HG03460 (cell line): Measurements from ENCODE around the gene RBMS2.
A peak's percentile ranks its signal among the peaks of the same experiment; 100 is the strongest.

ENCODE experiments used
- ATAC-seq: cut with Tn5 transposase; IDR thresholded peaks from one replicate; pipeline ENCODE4 v1.9.1; 2021; ENCODE audit not compliant: unreplicated experiment

RBMS2 gene

GRCh38 chr12:56581418-56582145 lies 60.0 kb downstream of the RBMS2 start:
- no peak for ATAC-seq

GRCh38 chr12:56585098-56585497 lies 63.5 kb downstream of the RBMS2 start:
- no peak for ATAC-seq

GRCh38 chr12:56589783-56590182 lies 68.2 kb downstream of the RBMS2 start:
- no peak for ATAC-seq

- no peak for ATAC-seq
Measured at GRCh38 chr12:56590237-56590830, 68.7 kb downstream of the RBMS2 start.

GRCh38 chr12:56591126-56591525 lies 69.5 kb downstream of the RBMS2 start:
- ATAC-seq, result no peak

GRCh38 chr12:56591961-56592360 lies 70.3 kb downstream of the RBMS2 start:
- no peak for ATAC-seq

GRCh38 chr12:56593909-56594621 lies 72.4 kb downstream of the RBMS2 start:
- ATAC-seq, result no peak

- ATAC-seq, result no peak
Measured at GRCh38 chr12:56596815-56597214, 75.2 kb downstream of the RBMS2 start.

GRCh38 chr12:56599041-56599440 lies 77.4 kb downstream of the RBMS2 start:
- ATAC-seq, result no peak

- ATAC-seq, result no peak
Measured at GRCh38 chr12:56599797-56600196, 78.2 kb downstream of the RBMS2 start.

- no peak for ATAC-seq
Measured at GRCh38 chr12:56600753-56601152, 79.1 kb downstream of the RBMS2 start.

GRCh38 chr12:56601503-56601902 lies 79.9 kb downstream of the RBMS2 start:
- ATAC-seq, result no peak

GRCh38 chr12:56602239-56602638 lies 80.6 kb downstream of the RBMS2 start:
- no peak for ATAC-seq

GRCh38 chr12:56604355-56604754 lies 82.7 kb downstream of the RBMS2 start:
- no peak for ATAC-seq

- no peak for ATAC-seq
Measured at GRCh38 chr12:56614627-56615026, 93.0 kb downstream of the RBMS2 start.

GRCh38 chr12:56616244-56616643 lies 94.6 kb downstream of the RBMS2 start:
- no peak for ATAC-seq

- ATAC-seq, result no peak
Measured at GRCh38 chr12:56616925-56617324, 95.3 kb downstream of the RBMS2 start.

GRCh38 chr12:56622535-56622934 lies 100.9 kb downstream of the RBMS2 start:
- no peak for ATAC-seq

GRCh38 chr12:56626701-56627100 lies 105.1 kb downstream of the RBMS2 start:
- no peak for ATAC-seq

GRCh38 chr12:56628671-56629458 lies 107.2 kb downstream of the RBMS2 start:
- peak; percentile 27 for ATAC-seq

GRCh38 chr12:56629459-56630179 lies 108.0 kb downstream of the RBMS2 start:
- ATAC-seq, result peak; percentile 8
